IMR-90 (cell line): ENCODE measurements around the gene ZNF780B.

Experiments used
- BHLHE40 ChIP-seq: fragments of 150-350 bp; IDR thresholded peaks from 2 replicates; pipeline ENCODE4 v1.6.1; 2016; ENCODE audit warnings: mild to moderate bottlenecking, low read depth, low read length
- CEBPB ChIP-seq: IDR thresholded peaks from 2 replicates; pipeline ENCODE4 v1.6.1; 2012; ENCODE audit warnings: low read depth, low read length, improper control_type of control experiment
- CHD1 ChIP-seq: IDR thresholded peaks from 2 replicates; pipeline ENCODE4 v1.6.1; 2012; ENCODE audit warnings: low read depth, low read length, improper control_type of control experiment
- FOS ChIP-seq: fragments of 150-350 bp; IDR thresholded peaks from 2 replicates; pipeline ENCODE4 v1.6.1; 2016; ENCODE audit warnings: low read depth, low read length
- MAZ ChIP-seq: IDR thresholded peaks from 2 replicates; pipeline ENCODE4 v1.6.1; 2012; ENCODE audit warnings: low read depth, mild to moderate bottlenecking, low read length, improper control_type of control experiment, moderate library complexity, borderline replicate concordance
- NFE2L2 ChIP-seq: fragments of 150-350 bp; IDR thresholded peaks from 2 replicates; pipeline ENCODE4 v1.6.1; 2016; ENCODE audit warnings: low read depth, mild to moderate bottlenecking, low read length
- POLR2A ChIP-seq: IDR thresholded peaks from 2 replicates; pipeline ENCODE4 v1.6.1; 2012; ENCODE audit warnings: mild to moderate bottlenecking, low read depth, low read length
- RAD21 ChIP-seq: IDR thresholded peaks from 2 replicates; pipeline ENCODE4 v1.6.1; 2012; ENCODE audit warnings: low read length, improper control_type of control experiment
- RFX5 ChIP-seq: IDR thresholded peaks from 2 replicates; pipeline ENCODE4 v1.8.0; 2012; ENCODE audit warnings: low read depth, mild to moderate bottlenecking, low read length, moderate library complexity
- SMC3 ChIP-seq: fragments of 150-350 bp; IDR thresholded peaks from 2 replicates; pipeline ENCODE4 v1.6.1; 2016; ENCODE audit warnings: low read depth, mild to moderate bottlenecking, antibody characterized with exemption, low read length, moderate library complexity
- TF ChIP-seq, protein P1 (sequence below): conservative IDR thresholded peaks from 2 replicates; pipeline ENCODE4 v1.5.1; 2012; ENCODE audit warnings: mild to moderate bottlenecking, low read depth, low read length, improper control_type of control experiment
- TF ChIP-seq, protein P2 (sequence below): fragments of 150-350 bp; IDR thresholded peaks from 2 replicates; pipeline ENCODE4 v1.6.1; 2017; ENCODE audit warnings: mild to moderate bottlenecking, antibody characterized with exemption, low read length, low read depth

DNA sequence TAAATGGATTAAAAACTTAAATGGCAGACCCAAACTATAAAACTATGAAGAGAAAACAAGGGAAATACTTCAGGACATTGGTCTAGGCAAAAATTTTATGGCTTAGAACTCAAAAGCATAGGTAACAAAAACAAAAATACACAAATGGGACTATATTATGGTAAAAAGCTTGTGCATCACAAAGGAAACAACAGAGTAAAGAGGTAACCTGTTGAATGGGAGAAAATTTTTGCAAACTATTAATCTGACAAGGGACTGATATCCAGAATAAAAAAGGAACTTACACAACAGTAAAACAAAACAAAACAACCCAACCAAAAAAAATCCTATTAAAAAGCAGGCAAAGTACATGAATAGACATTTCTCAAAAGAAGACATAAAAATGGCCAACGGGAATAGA, 68.4 kb downstream of the ZNF780B start:
- TF ChIP-seq, protein P1, sequence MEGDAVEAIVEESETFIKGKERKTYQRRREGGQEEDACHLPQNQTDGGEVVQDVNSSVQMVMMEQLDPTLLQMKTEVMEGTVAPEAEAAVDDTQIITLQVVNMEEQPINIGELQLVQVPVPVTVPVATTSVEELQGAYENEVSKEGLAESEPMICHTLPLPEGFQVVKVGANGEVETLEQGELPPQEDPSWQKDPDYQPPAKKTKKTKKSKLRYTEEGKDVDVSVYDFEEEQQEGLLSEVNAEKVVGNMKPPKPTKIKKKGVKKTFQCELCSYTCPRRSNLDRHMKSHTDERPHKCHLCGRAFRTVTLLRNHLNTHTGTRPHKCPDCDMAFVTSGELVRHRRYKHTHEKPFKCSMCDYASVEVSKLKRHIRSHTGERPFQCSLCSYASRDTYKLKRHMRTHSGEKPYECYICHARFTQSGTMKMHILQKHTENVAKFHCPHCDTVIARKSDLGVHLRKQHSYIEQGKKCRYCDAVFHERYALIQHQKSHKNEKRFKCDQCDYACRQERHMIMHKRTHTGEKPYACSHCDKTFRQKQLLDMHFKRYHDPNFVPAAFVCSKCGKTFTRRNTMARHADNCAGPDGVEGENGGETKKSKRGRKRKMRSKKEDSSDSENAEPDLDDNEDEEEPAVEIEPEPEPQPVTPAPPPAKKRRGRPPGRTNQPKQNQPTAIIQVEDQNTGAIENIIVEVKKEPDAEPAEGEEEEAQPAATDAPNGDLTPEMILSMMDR, result no peak
- TF ChIP-seq POLR2A (no peak), CHD1 (no peak), RFX5 (no peak), NFE2L2 (no peak), BHLHE40 (no peak), RAD21 (no peak), SMC3 (no peak), CEBPB (no peak), MAZ (no peak), FOS (no peak)
- TF ChIP-seq, protein P2, sequence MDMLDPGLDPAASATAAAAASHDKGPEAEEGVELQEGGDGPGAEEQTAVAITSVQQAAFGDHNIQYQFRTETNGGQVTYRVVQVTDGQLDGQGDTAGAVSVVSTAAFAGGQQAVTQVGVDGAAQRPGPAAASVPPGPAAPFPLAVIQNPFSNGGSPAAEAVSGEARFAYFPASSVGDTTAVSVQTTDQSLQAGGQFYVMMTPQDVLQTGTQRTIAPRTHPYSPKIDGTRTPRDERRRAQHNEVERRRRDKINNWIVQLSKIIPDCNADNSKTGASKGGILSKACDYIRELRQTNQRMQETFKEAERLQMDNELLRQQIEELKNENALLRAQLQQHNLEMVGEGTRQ, result no peak
